Gastroesophageal sphincter (tissue), 4 donors: ENCODE data around the gene ELMO1. TPM values are rescaled to one million over a fixed set of nuclear protein-coding genes. Genes with fewer than 3 reads are reported as not detected.
A peak's percentile ranks its signal among the peaks of the same experiment; 100 is the strongest.

ENCODE experiments used
- ATAC-seq: fragments of 150-250 bp; one replicate; pipeline ENCODE4 v1.9.1; 2016; ENCODE audit warnings: mild to moderate bottlenecking, moderate library complexity
- H3K27ac ChIP-seq, 4 donors: fragments of 200-600 bp; sonication (generic) in 3 of 4; 1 replicate in 3 of 4; 2 replicates in 1 of 4; pipeline ENCODE4 v1.5.1; 2016 to 2019
- H3K27me3 ChIP-seq: fragments of 200-600 bp; sonication (generic); one replicate; pipeline ENCODE4 v1.5.1; 2019
- H3K36me3 ChIP-seq, 2 donors: fragments of 200-600 bp; sonication (generic); one replicate each; pipeline ENCODE4 v1.5.1; 2019; ENCODE audit warnings: control low read depth in 1 of 2
- H3K4me1 ChIP-seq, 3 donors: fragments of 200-600 bp; sonication (generic); 1 replicate in 2 of 3; 2 replicates in 1 of 3; pipeline ENCODE4 v1.5.1; 2016 to 2019; ENCODE audit warnings: control low read depth in 2 of 3
- H3K4me3 ChIP-seq, 2 donors: fragments of 200-600 bp; sonication (generic); one replicate each; pipeline ENCODE4 v1.5.1; 2019; ENCODE audit warnings: mild to moderate bottlenecking in 1 of 2, moderate library complexity in 1 of 2
- H3K9me3 ChIP-seq, 3 donors: fragments of 200-600 bp; sonication (generic); one replicate each; pipeline ENCODE4 v1.5.1; 2017 to 2019; ENCODE audit warnings: control low read depth in 2 of 3
- EP300 ChIP-seq: sonication (generic); formaldehyde crosslinking; IDR thresholded peaks from one replicate; pipeline ENCODE4 v1.6.1; 2017; ENCODE audit warnings: antibody characterized with exemption, mild to moderate bottlenecking
- POLR2A ChIP-seq, 2 donors: fragments of 450-650 bp; IDR thresholded peaks; one replicate each; pipeline ENCODE4 v1.6.1; 2017; ENCODE audit warnings: antibody characterized with exemption in 2 of 2, mild to moderate bottlenecking in 2 of 2, moderate library complexity in 1 of 2
- POLR2AphosphoS5 ChIP-seq: sonication (generic); formaldehyde crosslinking; IDR thresholded peaks from one replicate; pipeline ENCODE4 v1.6.1; 2017; ENCODE audit warnings: antibody characterized with exemption
- WGBS, 2 donors: methylation state at CpG; one replicate each; pipeline ENCODE4 v1.1.5; 2018; ENCODE audit warnings: low coverage in 1 of 2; 5-methylcytosine and 5-hydroxymethylcytosine counted together
- total RNA-seq, 4 donors: library from RNA; depleted of rRNA; stranded (reverse); fragments of >200 nt; gene quantifications; one replicate each; pipeline ENCODE4 v1.1.0, GENCODE V29; 2016
- TF ChIP-seq, protein P1 (sequence below), 4 experiments: fragments of 200-600 bp in 2 of 4; fragments of 450-650 bp in 2 of 4; sonication (generic) in 1 of 4; IDR thresholded peaks; one replicate each; pipeline ENCODE4 v1.5.1; 2017 to 2019; ENCODE audit warnings: antibody characterized with exemption in 4 of 4, mild to moderate bottlenecking in 2 of 4, moderate library complexity in 2 of 4

The ELMO1 gene
- total RNA-seq, 4 donors from 2014 or later: 22.1 to 54.0 (median 42.7) TPM

DNA sequence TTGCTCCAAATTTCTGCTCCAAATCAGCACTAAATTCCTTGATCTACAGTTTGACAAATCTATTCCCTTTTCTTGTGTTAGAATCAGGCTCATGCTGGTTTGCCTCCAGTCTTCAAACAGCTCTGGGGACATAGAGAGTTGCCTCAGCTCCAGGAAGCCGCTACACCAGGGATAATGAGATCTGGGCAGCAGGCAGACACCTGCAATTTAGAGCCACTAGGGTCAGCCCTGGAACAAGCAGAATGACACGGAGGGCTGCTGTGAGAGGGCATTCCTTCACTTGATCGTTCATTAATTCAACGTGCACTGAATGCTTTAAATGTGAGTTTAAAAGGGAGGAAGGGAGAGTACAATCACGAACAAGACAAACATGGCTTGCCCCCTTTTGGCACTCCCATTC is 3.7 kb upstream of the ELMO1 start:
- TF ChIP-seq POLR2AphosphoS5: no peak
- TF ChIP-seq POLR2A (IDR thresholded peaks at IDR 0.05): no peak
- TF ChIP-seq EP300: no peak
- TF ChIP-seq, protein P1, sequence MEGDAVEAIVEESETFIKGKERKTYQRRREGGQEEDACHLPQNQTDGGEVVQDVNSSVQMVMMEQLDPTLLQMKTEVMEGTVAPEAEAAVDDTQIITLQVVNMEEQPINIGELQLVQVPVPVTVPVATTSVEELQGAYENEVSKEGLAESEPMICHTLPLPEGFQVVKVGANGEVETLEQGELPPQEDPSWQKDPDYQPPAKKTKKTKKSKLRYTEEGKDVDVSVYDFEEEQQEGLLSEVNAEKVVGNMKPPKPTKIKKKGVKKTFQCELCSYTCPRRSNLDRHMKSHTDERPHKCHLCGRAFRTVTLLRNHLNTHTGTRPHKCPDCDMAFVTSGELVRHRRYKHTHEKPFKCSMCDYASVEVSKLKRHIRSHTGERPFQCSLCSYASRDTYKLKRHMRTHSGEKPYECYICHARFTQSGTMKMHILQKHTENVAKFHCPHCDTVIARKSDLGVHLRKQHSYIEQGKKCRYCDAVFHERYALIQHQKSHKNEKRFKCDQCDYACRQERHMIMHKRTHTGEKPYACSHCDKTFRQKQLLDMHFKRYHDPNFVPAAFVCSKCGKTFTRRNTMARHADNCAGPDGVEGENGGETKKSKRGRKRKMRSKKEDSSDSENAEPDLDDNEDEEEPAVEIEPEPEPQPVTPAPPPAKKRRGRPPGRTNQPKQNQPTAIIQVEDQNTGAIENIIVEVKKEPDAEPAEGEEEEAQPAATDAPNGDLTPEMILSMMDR (IDR thresholded peaks at IDR 0.05): no peak
- Histone ChIP-seq H3K27me3 (peaks cover 22% of the 10 kb centered on the region), H3K27ac (no peak overlapping the region), H3K4me1 (peaks cover 0 to 17% (median 0%) of the 10 kb centered on the region in 3 donors), H3K4me3 (no peak overlapping the region), H3K9me3 (peaks cover 0 to 12% (median 0%) of the 10 kb centered on the region in 3 donors), H3K36me3 (no peaks in the 10 kb centered on the region)
- no peak for ATAC-seq
- WGBS, 2 donors: 62 to 68% methylated on average over 3 to 4 of the region's 5 CpGs

DNA sequence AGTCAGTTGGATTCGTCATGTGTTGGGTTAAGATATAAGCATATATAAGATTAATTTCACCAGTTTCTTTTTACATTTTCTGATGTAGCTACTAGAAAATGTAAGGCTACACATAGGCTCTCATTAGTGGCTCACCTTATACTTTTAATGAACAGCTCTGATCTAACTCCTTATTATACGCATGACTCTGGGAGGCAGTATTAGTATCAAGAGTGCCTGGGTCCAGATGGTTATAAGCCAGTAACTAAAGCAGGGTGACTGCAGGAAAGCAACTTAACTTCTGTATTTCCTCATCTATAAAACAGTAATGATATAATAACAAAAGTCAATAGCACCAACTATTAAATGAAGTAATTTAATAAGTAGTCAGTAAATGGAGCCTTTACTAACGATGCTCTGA is 1.4 kb upstream of the ELMO1 start:
- Histone ChIP-seq H3K27ac (no peak overlapping the region), H3K9me3 (peaks cover 0 to 6% (median 0%) of the 10 kb centered on the region in 3 donors), H3K27me3 (peaks cover 44% of the 10 kb centered on the region), H3K4me1 (peaks cover 0 to 21% (median 4%) of the 10 kb centered on the region in 3 donors), H3K4me3 (no peak overlapping the region), H3K36me3 (no peaks in the 10 kb centered on the region)
- TF ChIP-seq EP300 (no peak), POLR2AphosphoS5 (no peak), POLR2A (IDR thresholded peaks at IDR 0.05) (no peak)
- TF ChIP-seq, protein P1 (IDR thresholded peaks at IDR 0.05): no peak
- ATAC-seq: no peak
- WGBS, 2 donors: 69 to 85% methylated on average over 3 of the region's 3 CpGs

DNA sequence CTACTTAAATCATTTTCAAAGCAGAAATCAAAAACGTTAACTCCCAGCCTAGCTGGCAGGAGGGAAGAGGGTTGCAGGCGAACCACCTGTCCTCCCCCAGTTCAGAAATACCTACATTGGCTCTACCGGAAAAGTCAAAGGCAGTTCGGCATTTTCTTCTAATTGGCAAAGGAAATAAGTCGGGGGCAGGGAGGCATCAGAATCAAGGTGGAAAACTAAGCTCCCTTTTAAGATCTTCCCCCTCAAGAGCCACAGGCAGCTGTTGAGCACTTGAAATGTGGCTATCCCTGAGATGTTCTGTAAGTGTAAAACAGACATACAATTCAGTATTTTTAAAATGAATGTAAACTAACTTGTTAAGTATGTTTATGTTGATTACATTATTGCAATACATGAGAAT is 957 bp upstream of the ELMO1 start:
- Histone ChIP-seq H3K4me3 (peak overlapping the region in 1 of 2 donors; percentile 87), H3K9me3 (peaks cover 0 to 5% (median 0%) of the 10 kb centered on the region in 3 donors), H3K27ac (peak overlapping the region in 2 of 4 donors; percentile 90 to 91), H3K27me3 (peaks cover 44% of the 10 kb centered on the region), H3K4me1 (peaks cover 0 to 21% (median 4%) of the 10 kb centered on the region in 3 donors), H3K36me3 (no peaks in the 10 kb centered on the region)
- WGBS, 2 donors: 15% methylated on average over 4 of the region's 5 CpGs; no CpG with 5 or more reads in 1 of the 2 donors
- no peak for ATAC-seq
- TF ChIP-seq POLR2A (IDR thresholded peaks at IDR 0.05): no peak
- no peak for TF ChIP-seq POLR2AphosphoS5
- TF ChIP-seq, protein P1 (IDR thresholded peaks at IDR 0.05): no peak
- no peak for TF ChIP-seq EP300

DNA sequence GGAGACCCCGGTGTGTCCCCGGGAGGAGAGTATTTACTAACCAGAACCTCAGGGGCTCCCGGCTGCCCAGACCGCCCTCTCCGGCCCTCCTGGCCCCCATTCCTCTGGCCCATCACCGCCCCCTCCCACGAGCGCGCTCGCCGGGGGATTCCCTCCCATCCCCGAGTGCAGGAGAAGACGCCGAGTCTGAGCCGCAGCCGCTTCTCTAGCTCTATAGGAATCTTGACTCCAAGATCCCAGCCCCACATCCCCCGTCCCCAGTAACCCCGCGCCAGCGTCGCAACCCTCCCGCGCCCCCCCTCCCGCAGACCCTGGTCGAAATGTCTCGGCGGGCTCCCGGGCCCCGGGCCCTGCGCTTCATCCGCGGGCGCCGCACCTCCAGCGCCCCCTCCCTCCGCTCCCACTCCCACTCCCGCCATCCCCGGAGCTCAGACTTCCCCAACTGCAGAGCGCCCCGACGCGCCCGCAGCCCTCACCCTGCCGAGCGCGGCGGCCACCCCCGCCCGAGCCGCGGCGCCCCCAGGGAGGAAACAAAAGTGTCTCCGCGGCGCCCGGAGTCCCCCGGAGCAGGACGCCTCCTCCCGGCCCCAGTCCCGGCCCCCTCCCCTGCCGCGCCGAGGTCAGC is 541 bp downstream of the ELMO1 start:
- Histone ChIP-seq H3K9me3 (no peaks in the 10 kb centered on the region), H3K36me3 (no peaks in the 10 kb centered on the region), H3K4me3 (peak overlapping the region; percentile 52 to 87), H3K27me3 (peaks cover 51% of the 10 kb centered on the region), H3K27ac (peak overlapping the region; percentile 36 to 91 (median 88)), H3K4me1 (peaks cover 0 to 28% (median 9%) of the 10 kb centered on the region in 3 donors)
- TF ChIP-seq EP300 (no peak), POLR2AphosphoS5 (no peak), POLR2A (IDR thresholded peaks at IDR 0.05) (no peak)
- TF ChIP-seq, protein P1 (IDR thresholded peaks at IDR 0.05): no peak
- peak; percentile 16 for ATAC-seq
- WGBS, 2 donors: 0% methylated on average over 1 of the region's 63 CpGs; no CpG with 5 or more reads in 1 of the 2 donors

DNA sequence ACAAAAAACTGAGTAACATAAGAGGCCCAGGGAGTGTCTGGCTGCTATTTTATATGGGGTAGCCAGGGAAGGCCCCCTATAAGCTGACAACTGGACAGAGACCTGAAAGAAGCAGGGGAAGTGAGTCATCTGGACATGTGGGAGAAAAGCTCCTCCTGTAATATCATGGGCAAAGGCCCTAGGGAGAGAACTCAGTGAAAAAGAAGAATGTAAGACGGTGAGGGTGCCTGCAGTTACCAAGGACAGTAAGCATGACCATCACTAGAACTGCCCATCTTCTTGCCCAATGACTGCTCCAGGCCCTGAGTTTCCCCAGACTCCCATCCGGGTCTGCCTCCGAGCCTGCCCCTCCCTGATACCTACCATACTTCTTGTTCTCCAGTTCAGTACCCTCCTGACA is 2.3 kb downstream of the ELMO1 start:
- TF ChIP-seq EP300: no peak
- TF ChIP-seq POLR2AphosphoS5: no peak
- TF ChIP-seq, protein P1 (IDR thresholded peaks at IDR 0.05): no peak
- no peak for TF ChIP-seq POLR2A (IDR thresholded peaks at IDR 0.05)
- Histone ChIP-seq H3K27ac (peak overlapping the region in 2 of 4 donors; percentile 87 to 91), H3K36me3 (no peaks in the 10 kb centered on the region), H3K27me3 (peaks cover 51% of the 10 kb centered on the region), H3K9me3 (no peaks in the 10 kb centered on the region), H3K4me1 (peaks cover 0 to 46% (median 18%) of the 10 kb centered on the region in 3 donors), H3K4me3 (no peak overlapping the region)
- WGBS, 2 donors: 76 to 100% methylated on average over 1 to 3 of the region's 3 CpGs
- no peak for ATAC-seq
